Measurements from ENCODE around the gene THRB. TPM values are rescaled to one million over a fixed set of nuclear protein-coding genes. Genes with fewer than 3 reads are reported as not detected.
A peak's percentile ranks its signal among the peaks of the same experiment; 100 is the strongest.

The THRB gene
- total RNA-seq, 6 experiments from 2014 or later = 14.5 to 29.5 (median 17.3) TPM

GRCh38 chr3:24264748-24265158 lies 229.9 kb downstream of the THRB start:
- no peak overlapping the region for H3K27ac ChIP-seq
- intact Hi-C loops (cut with DNase I) = no loop called here

DNA sequence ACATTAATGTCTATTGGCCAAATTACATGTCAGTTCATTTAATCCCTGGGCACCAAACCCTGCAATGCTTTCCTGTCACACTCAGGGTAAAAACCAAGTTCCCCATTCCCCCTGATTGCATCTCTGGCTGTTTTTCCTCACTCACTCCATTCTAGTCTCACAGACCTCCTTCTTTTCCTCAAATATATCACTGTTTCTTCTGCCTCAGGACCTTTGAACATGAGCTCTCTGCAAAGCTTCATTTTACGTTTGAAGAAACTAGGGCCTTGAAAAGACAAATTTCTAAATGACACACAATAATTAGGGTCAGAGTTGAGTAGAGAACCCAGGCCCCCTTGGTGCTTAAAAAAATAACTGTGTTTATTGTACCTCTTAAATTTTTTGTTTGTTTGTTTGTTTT lies 230.6 kb downstream of the THRB start:
- Histone ChIP-seq H3K27ac (no peak overlapping the region), H3K4me1 (peaks cover 0 to 14% (median 0%) of the 10 kb centered on the region in 4 donors), H3K9me3 (no peaks in the 10 kb centered on the region), H3K4me3 (no peak overlapping the region), H3K36me3 (no peaks in the 10 kb centered on the region), H3K27me3 (no peaks in the 10 kb centered on the region)
- 87% methylated on average over 1 of the region's 1 CpG for whole genome bisulfite sequencing (ENCODE audit: insufficient coverage, low coverage, low lambda C conversion rate, missing lambda C conversion rate)
- intact Hi-C loops (cut with DNase I) = no loop called here
- no peak for TF ChIP-seq POLR2A (IDR thresholded peaks at IDR 0.05)
- no peak for TF ChIP-seq CTCF (IDR thresholded peaks at IDR 0.05)
- no peak for DNase-seq
- no peak for ATAC-seq

More at GRCh38 chr3:24264748-24265158, 229.9 kb downstream of the THRB start:
- Histone ChIP-seq H3K36me3 (no peaks in the 10 kb centered on the region), H3K4me1 (peaks cover 0 to 8% (median 0%) of the 10 kb centered on the region in 4 donors), H3K9me3 (no peaks in the 10 kb centered on the region), H3K27me3 (no peaks in the 10 kb centered on the region), H3K4me3 (no peak overlapping the region)
- 47% methylated on average over 3 of the region's 3 CpGs for WGBS (ENCODE audit: insufficient coverage, low coverage, low lambda C conversion rate, missing lambda C conversion rate)
- no peak for DNase-seq
- TF ChIP-seq CTCF (IDR thresholded peaks at IDR 0.05) (peak; percentile 63 to 75 (median 66)), POLR2A (IDR thresholded peaks at IDR 0.05) (no peak)
- peak; percentile 63 to 82 (median 76) for ATAC-seq

DNA sequence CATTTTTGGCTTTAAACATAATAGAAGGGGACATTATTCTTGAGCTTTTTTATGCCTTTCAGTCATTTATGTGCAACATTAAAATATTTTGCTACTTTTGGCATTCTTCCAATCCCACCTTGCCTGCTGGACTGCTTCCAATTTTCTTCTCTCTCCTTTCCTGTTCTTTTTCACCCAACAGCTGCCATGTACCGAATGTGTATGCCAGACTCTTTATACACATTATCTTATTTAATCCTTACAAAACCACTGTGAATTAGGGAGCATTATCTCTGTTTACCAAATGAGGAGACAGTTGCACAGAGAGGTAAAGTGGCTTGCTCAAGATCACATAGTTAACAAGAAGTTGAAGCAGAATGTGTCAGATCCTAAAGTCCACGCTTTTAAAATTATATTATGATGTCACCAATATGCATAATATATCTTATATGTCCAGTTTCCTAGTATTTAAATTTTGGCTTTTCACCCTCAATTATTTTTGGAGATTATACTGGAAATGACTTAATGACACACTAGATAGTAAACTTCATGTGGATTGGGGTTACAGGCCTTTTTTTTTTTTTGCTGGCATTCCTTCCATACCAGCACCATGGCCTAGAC lies 231.5 kb downstream of the THRB start:
- ATAC-seq (no peak), DNase-seq (no peak)
- WGBS (ENCODE audit: insufficient coverage, low coverage, low lambda C conversion rate, missing lambda C conversion rate) = 66% methylated on average over 2 of the region's 2 CpGs
- Histone ChIP-seq H3K27ac (no peak overlapping the region), H3K4me3 (no peak overlapping the region), H3K27me3 (no peaks in the 10 kb centered on the region), H3K36me3 (no peaks in the 10 kb centered on the region), H3K4me1 (peaks cover 0 to 22% (median 3%) of the 10 kb centered on the region in 4 donors), H3K9me3 (no peaks in the 10 kb centered on the region)
- TF ChIP-seq POLR2A (IDR thresholded peaks at IDR 0.05) (no peak), CTCF (IDR thresholded peaks at IDR 0.05) (no peak)
- intact Hi-C loops (cut with DNase I) = no loop called here

- no peak for TF ChIP-seq CTCF (IDR thresholded peaks at IDR 0.05)
- TF ChIP-seq POLR2A (IDR thresholded peaks at IDR 0.05) = no peak
- ATAC-seq (no peak), DNase-seq (no peak)
- Histone ChIP-seq H3K9me3 (no peaks in the 10 kb centered on the region), H3K4me3 (no peak overlapping the region), H3K27ac (no peak overlapping the region), H3K36me3 (no peaks in the 10 kb centered on the region), H3K27me3 (no peaks in the 10 kb centered on the region), H3K4me1 (peaks cover 0 to 27% (median 3%) of the 10 kb centered on the region in 4 donors)
- intact Hi-C loops (cut with DNase I) = no loop called here
Measured at GRCh38 chr3:24261521-24261920, 233.1 kb downstream of the THRB start.
